Transverse colon (tissue), 4 donors: ENCODE measurements around the gene JARID2.

ENCODE experiments used
- CTCF ChIP-seq, 5 experiments: fragments of 200-600 bp in 3 of 5; fragments of 450-650 bp in 2 of 5; sonication (generic) in 3 of 5; IDR thresholded peaks; 1 replicate in 2 of 5; 2 replicates in 3 of 5; pipeline ENCODE4 v1.5.1; 2016 to 2017; ENCODE audit warnings: antibody characterized with exemption in 5 of 5, inconsistent platforms in 3 of 5, mild to moderate bottlenecking in 2 of 5, moderate library complexity in 1 of 5
- EP300 ChIP-seq: sonication (generic); formaldehyde crosslinking; IDR thresholded peaks from one replicate; pipeline ENCODE4 v1.6.1; 2017; ENCODE audit warnings: antibody characterized with exemption, low read depth
- POLR2A ChIP-seq: fragments of 450-650 bp; IDR thresholded peaks from one replicate; pipeline ENCODE4 v1.6.1; 2016; ENCODE audit warnings: antibody characterized with exemption, mild to moderate bottlenecking, moderate library complexity
- POLR2AphosphoS5 ChIP-seq, 3 donors: sonication (generic); formaldehyde crosslinking; IDR thresholded peaks; one replicate each; pipeline ENCODE4 v1.6.1; 2016; ENCODE audit warnings: antibody characterized with exemption in 3 of 3

GRCh38 chr6:15249371-15250019 lies 3.6 kb downstream of the JARID2 start:
- TF ChIP-seq POLR2A (no peak), CTCF (IDR thresholded peaks at IDR 0.05) (no peak), POLR2AphosphoS5 (IDR thresholded peaks at IDR 0.05) (no peak), EP300 (no peak)
